ENCODE results near the gene MAPRE3.

MAPRE3 gene

DNA sequence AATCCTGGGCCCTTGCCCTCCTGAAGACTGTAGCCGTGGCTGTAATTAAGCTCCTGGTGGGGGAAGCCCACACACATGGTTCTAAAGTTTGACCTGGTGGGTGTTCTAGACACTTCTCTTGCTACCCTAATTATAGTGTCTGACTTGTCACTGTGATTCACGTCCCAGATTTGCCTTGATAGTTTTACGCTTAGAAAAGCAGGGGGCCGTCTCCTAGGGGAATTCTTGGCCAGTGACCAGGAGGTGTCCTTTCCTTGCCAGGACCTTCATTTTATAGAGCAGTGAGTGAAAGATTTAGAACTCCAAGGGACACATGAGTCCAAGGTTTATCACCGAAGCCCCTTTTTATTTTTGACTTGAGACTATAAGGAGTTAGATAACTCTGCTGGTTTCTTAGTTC lies 71.3 kb downstream of the MAPRE3 start:
- Histone ChIP-seq H3K27me3 (ENCODE audit: control insufficient read depth, insufficient read depth, low read length) (no peaks in the 10 kb centered on the region), H3K27ac (ENCODE audit: low read depth, low read length) (no peak overlapping the region), H3K4me1 (ENCODE audit: control insufficient read depth, insufficient read depth, low read length) (no peaks in the 10 kb centered on the region), H3K9me3 (ENCODE audit: control insufficient read depth, insufficient read depth, low read length) (no peaks in the 10 kb centered on the region), H3K4me3 (ENCODE audit: low read depth, low read length) (no peak overlapping the region), H3K36me3 (ENCODE audit: control insufficient read depth, insufficient read depth, low read length) (peaks cover 63% of the 10 kb centered on the region), H3K9ac (ENCODE audit: low read depth, low read length) (no peak overlapping the region)

DNA sequence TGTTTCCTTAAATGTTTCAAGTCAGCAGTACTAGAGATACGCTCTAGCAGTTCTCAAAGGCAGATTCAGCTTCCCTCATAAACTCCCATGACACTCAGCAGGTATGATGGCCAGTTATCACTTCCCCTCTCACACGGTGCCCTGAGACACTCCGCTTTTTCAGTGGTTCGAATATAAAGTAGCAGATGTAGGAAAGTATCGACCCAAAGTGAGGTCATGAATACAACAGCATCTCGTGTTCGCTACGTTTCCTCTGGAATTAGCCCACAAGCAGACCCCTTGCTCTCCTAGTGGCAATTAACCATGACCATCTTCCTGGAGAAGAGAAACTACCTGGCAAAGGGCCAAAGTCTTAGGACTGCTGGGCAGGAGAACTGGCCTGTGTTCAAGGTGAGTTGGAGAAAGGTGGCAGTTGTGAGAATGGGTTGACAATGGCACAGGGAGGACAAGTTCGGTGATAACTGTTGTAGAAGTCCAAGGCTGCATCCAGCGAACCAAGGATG lies 71.8 kb downstream of the MAPRE3 start:
- no peak overlapping the region for H3K27ac ChIP-seq (ENCODE audit: low read depth, low read length)
- no peak overlapping the region for H3K9ac ChIP-seq (ENCODE audit: low read depth, low read length)
- H3K27me3 ChIP-seq (ENCODE audit: control insufficient read depth, insufficient read depth, low read length) = no peaks in the 10 kb centered on the region
- no peaks in the 10 kb centered on the region for H3K9me3 ChIP-seq (ENCODE audit: control insufficient read depth, insufficient read depth, low read length)
- no peak overlapping the region for H3K4me3 ChIP-seq (ENCODE audit: low read depth, low read length)
- no peaks in the 10 kb centered on the region for H3K4me1 ChIP-seq (ENCODE audit: control insufficient read depth, insufficient read depth, low read length)
- H3K36me3 ChIP-seq (ENCODE audit: control insufficient read depth, insufficient read depth, low read length) = peaks cover 59% of the 10 kb centered on the region

DNA sequence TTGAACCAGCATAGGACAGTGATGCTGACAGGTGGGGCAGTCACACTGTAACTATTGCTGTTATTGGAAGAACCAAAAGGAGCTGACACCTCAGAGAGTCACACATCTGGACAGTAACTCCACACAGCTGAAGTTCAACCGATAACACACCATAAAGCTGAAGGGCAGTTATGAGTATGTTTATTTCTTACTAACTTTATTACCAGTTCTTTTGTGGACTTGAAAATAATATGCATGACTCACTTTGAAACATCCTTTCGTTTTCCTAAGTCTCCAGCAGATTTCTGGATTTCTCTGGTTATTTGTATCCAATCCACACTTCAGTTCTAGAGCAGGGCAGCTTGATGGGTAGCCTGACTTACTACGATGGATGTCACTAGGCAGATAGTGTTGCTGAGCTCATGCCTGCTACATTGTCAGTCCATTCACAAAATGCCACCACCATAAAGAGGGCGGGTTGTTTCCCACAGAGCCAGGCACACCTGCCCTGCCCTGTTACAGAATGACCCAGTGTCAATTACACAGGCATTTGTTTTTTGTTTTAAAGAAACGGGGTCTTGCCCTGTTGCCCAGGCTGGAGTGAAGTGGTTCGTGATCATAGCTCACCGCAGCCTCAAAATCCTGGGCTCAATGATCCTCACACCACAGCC lies 72.7 kb downstream of the MAPRE3 start:
- no peaks in the 10 kb centered on the region for H3K4me1 ChIP-seq (ENCODE audit: control insufficient read depth, insufficient read depth, low read length)
- peaks cover 50% of the 10 kb centered on the region for H3K36me3 ChIP-seq (ENCODE audit: control insufficient read depth, insufficient read depth, low read length)
- H3K4me3 ChIP-seq (ENCODE audit: low read depth, low read length) = no peak overlapping the region
- H3K27ac ChIP-seq (ENCODE audit: low read depth, low read length) = no peak overlapping the region
- no peaks in the 10 kb centered on the region for H3K27me3 ChIP-seq (ENCODE audit: control insufficient read depth, insufficient read depth, low read length)
- no peak overlapping the region for H3K9ac ChIP-seq (ENCODE audit: low read depth, low read length)
- no peaks in the 10 kb centered on the region for H3K9me3 ChIP-seq (ENCODE audit: control insufficient read depth, insufficient read depth, low read length)

DNA sequence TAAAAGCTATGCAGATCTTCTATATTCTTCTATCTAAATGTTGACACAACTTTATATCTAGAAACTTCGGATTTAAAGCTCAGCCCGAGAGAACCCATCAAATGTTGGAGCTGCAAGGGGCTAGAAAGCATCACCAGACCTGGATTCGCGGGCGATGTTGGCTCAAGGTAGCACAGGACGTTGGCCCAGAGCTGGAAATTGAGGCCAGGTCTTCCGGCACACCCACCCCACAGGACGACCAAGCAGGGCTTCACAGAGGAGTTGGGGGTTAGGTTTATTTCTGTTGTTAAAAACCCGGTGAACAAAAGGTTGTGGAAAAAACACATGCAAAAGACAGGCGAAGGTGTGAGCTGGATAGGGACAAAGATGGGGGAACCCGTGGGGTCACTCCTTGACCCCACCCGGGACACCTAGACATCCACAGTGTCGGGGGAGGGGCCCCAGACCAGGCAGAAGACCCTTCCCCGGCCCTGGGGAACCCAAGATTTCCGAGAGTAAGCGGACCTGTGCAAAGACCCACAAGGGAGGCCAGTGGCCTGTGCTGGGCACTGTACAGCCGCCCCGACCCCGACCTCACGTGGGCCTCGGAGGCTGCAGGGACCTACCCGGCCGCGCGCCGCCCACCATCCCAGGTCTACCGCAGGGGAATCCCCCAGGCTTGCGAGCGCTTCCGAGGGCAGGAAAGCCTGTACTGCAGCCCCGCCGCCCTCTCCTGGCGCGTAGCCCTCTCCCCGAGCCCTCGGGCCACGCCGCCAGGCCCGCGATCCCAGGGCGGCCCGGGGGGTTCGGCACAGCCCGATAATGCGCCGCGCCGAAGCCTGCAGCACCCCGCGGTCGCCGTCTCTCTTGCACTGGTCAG lies 79.2 kb downstream of the MAPRE3 start:
- Histone ChIP-seq H3K9ac (ENCODE audit: low read depth, low read length) (peak overlapping the region; percentile 58), H3K9me3 (ENCODE audit: control insufficient read depth, insufficient read depth, low read length) (no peaks in the 10 kb centered on the region), H3K27ac (ENCODE audit: low read depth, low read length) (peak overlapping the region; percentile 79), H3K4me1 (ENCODE audit: control insufficient read depth, insufficient read depth, low read length) (peaks cover 4% of the 10 kb centered on the region; the same call in 1 of the 2 replicates), H3K4me3 (ENCODE audit: low read depth, low read length) (peak overlapping the region; percentile 82), H3K27me3 (ENCODE audit: control insufficient read depth, insufficient read depth, low read length) (no peaks in the 10 kb centered on the region), H3K36me3 (ENCODE audit: control insufficient read depth, insufficient read depth, low read length) (peaks cover 16% of the 10 kb centered on the region)

DNA sequence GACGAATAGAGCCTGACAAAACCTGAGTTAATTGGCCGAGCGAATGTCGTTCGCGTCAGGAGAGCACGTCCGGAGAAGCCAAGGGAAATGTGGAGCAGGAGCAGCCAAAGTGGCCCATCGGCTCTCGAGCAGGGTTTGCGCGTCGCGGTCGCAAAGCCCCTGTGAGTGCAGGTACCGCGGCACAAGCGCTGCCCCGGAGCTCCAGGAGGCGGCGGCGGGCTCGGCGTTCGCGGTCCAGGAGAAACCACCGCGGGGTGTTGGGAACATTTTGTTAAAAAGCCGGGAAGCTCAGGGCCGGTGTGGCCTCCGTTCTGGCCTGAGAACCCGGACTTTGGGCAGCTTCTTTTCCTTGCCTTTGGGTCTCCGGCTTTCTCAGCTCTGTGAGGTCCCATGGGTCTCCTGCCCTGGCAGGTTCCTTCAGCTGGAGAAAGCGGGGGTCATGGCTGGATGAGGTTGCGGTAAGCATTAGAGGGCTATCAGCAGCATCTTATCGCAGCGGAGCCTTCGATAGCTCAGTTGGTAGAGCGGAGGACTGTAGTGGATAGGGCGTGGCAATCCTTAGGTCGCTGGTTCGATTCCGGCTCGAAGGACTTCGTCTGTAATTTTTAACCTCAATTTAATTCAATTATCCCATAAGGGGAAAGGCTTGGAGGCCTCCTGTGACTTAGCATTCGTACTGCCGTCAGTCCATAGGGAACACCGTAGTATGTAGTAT lies 80.0 kb downstream of the MAPRE3 start:
- Histone ChIP-seq H3K4me1 (ENCODE audit: control insufficient read depth, insufficient read depth, low read length) (peaks cover 4% of the 10 kb centered on the region; the same call in 1 of the 2 replicates), H3K27ac (ENCODE audit: low read depth, low read length) (peak overlapping the region; percentile 80), H3K36me3 (ENCODE audit: control insufficient read depth, insufficient read depth, low read length) (peaks cover 24% of the 10 kb centered on the region)

DNA sequence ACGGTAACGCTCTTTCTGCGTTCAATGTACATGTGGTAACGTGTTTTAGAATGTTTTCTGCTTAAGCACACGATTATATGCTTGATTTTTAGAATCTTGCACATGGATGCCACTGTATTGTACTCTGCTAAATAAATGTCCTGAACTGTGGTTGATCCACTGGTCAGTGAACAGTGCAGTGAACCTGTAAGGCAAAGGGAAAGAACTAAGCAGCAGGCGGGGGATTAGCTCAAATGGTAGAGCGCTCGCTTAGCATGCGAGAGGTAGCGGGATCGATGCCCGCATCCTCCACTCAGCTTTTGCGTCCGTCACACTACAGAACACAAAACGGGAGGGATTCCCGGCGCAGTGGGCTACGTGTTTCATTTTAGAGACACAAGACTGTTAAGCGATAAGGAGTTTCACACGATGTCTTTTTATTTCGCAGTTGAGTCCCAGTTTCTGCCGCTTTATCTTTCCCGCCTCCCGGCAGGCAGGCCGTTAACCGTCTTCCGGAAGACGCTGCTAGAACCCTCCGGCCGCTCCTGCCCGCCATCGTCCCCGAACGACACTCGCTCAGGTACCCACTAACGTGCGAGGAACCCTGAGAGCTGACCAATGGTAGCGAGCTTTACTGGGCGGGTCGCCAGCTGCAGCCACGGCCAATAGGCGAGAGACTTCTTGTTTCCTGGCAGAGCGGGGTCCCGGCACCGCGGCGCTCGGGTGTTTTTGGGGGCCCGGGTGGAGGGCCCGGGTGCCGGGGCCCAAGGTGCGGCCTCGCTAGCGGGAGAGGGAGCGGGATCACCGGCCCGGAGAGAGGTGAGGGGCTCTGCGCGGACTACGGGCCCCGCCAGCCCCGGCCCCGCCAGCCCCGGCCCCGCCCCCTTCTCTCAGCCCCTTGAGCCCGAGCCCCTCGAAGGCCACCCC lies 80.8 kb downstream of the MAPRE3 start, which contains the start of gene AGBL5:
AGBL5 (plus strand) TSS at position 673 of the 906 bp plus-strand sequence. CDS start 1,291 bp downstream, outside the sequence.
- no peaks in the 10 kb centered on the region for H3K9me3 ChIP-seq (ENCODE audit: control insufficient read depth, insufficient read depth, low read length)
- H3K9ac ChIP-seq (ENCODE audit: low read depth, low read length) = peak within 1 kb of the TSS; percentile 66
- H3K36me3 ChIP-seq (ENCODE audit: control insufficient read depth, insufficient read depth, low read length) = peaks cover 32% of the 10 kb centered on the region
- no peaks in the 10 kb centered on the region for H3K27me3 ChIP-seq (ENCODE audit: control insufficient read depth, insufficient read depth, low read length)
- peak within 1 kb of the TSS; percentile 80 for H3K27ac ChIP-seq (ENCODE audit: low read depth, low read length)
- peaks cover 4% of the 10 kb centered on the region; the same call in 1 of the 2 replicates for H3K4me1 ChIP-seq (ENCODE audit: control insufficient read depth, insufficient read depth, low read length)
- peak within 1 kb of the TSS; percentile 82 for H3K4me3 ChIP-seq (ENCODE audit: low read depth, low read length)

More for the DNA sequence above, 80.0 kb downstream of the MAPRE3 start:
- Histone ChIP-seq H3K9ac (ENCODE audit: low read depth, low read length) (peak overlapping the region; percentile 58), H3K27me3 (ENCODE audit: control insufficient read depth, insufficient read depth, low read length) (no peaks in the 10 kb centered on the region), H3K9me3 (ENCODE audit: control insufficient read depth, insufficient read depth, low read length) (no peaks in the 10 kb centered on the region), H3K4me3 (ENCODE audit: low read depth, low read length) (peak overlapping the region; percentile 82)

DNA sequence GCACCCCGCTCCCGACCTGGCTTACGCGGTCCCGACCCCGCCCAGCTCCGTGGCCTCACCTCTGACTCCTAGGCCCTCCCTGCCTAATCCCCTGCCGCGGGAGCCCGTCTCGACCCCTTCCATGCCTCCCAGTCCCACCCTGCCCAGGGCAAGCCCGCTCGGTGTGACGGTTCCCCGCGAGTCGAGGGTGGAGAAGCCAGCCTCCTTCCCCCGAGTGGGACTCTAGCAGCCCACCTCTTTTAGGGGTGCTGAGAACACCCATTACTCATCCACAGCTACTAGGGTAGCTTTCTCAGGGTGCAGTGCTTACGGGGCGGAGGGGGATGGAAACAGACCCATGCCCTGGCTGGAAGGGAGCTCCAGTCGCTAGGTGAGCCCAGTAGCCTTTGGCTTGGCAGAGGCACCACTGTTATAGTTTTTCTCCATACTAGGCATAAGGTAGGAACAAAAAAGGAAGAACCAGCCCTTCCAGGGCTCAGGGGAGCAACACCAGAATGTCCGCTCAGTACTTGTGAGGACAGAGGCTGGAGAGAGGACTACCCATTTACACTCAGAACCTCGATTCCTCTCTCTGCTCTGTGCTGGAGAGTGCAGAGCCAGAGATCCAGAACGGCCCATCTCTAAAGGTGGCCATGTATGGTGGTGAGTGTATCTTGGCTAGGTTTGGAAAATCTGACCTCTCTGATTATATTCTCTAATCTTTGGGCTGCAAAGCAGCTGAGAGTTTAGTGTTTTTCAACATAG lies 81.6 kb downstream of the MAPRE3 start:
- Histone ChIP-seq H3K4me3 (ENCODE audit: low read depth, low read length) (peak overlapping the region; percentile 82), H3K9ac (ENCODE audit: low read depth, low read length) (peak overlapping the region; percentile 45; the same call in 1 of the 2 replicates), H3K36me3 (ENCODE audit: control insufficient read depth, insufficient read depth, low read length) (peaks cover 39% of the 10 kb centered on the region), H3K27me3 (ENCODE audit: control insufficient read depth, insufficient read depth, low read length) (no peaks in the 10 kb centered on the region), H3K27ac (ENCODE audit: low read depth, low read length) (peak overlapping the region; percentile 33), H3K4me1 (ENCODE audit: control insufficient read depth, insufficient read depth, low read length) (peaks cover 4% of the 10 kb centered on the region; the same call in 1 of the 2 replicates), H3K9me3 (ENCODE audit: control insufficient read depth, insufficient read depth, low read length) (no peaks in the 10 kb centered on the region)

DNA sequence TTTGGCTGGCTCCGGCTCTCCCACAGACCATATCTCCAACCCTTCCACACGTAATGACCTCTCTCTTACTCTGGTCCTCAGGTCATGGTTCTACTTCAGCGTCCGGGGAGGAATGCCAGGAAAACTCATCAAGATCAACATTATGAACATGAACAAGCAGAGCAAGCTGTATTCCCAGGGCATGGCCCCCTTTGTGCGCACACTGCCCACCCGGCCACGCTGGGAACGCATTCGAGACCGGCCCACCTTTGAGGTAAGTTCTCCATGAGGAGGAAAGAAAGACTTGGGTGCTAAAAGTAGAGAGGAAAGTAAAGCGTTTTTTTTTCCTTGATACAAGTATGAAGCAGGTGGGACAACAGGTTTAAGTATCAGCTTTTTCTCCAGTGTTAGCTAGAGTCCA lies 82.9 kb downstream of the MAPRE3 start:
- H3K9ac ChIP-seq (ENCODE audit: low read depth, low read length) = no peak overlapping the region
- H3K27ac ChIP-seq (ENCODE audit: low read depth, low read length) = no peak overlapping the region
- H3K4me1 ChIP-seq (ENCODE audit: control insufficient read depth, insufficient read depth, low read length) = peaks cover 4% of the 10 kb centered on the region; the same call in 1 of the 2 replicates
- H3K9me3 ChIP-seq (ENCODE audit: control insufficient read depth, insufficient read depth, low read length) = no peaks in the 10 kb centered on the region
- H3K36me3 ChIP-seq (ENCODE audit: control insufficient read depth, insufficient read depth, low read length) = peaks cover 48% of the 10 kb centered on the region
- no peaks in the 10 kb centered on the region for H3K27me3 ChIP-seq (ENCODE audit: control insufficient read depth, insufficient read depth, low read length)
- H3K4me3 ChIP-seq (ENCODE audit: low read depth, low read length) = no peak overlapping the region

DNA sequence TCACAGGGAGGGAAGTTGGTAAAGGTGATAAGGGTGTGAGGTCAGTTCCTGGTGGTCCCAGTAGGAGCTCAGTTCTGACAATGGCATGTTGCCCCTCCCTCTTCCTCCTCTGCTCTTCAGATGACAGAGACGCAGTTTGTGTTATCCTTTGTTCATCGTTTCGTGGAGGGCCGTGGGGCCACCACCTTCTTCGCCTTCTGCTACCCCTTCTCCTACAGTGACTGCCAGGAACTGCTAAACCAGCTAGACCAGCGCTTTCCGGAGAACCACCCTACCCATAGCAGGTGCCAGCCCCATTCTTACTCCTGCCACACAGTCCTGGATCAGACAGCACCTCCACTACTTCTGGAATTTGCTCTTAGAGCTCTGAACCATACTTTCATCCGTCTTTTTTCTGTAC lies 83.3 kb downstream of the MAPRE3 start:
- Histone ChIP-seq H3K9me3 (ENCODE audit: control insufficient read depth, insufficient read depth, low read length) (no peaks in the 10 kb centered on the region), H3K27ac (ENCODE audit: low read depth, low read length) (no peak overlapping the region), H3K36me3 (ENCODE audit: control insufficient read depth, insufficient read depth, low read length) (peaks cover 53% of the 10 kb centered on the region), H3K27me3 (ENCODE audit: control insufficient read depth, insufficient read depth, low read length) (no peaks in the 10 kb centered on the region), H3K4me1 (ENCODE audit: control insufficient read depth, insufficient read depth, low read length) (peaks cover 4% of the 10 kb centered on the region; the same call in 1 of the 2 replicates), H3K4me3 (ENCODE audit: low read depth, low read length) (no peak overlapping the region), H3K9ac (ENCODE audit: low read depth, low read length) (no peak overlapping the region)
